Muscle of leg (tissue), 11 donors: ENCODE results near the gene TMC8. TPM values are rescaled to one million over a fixed set of nuclear protein-coding genes. Genes with fewer than 3 reads are reported as not detected.
"Not testable (repeated sequence)": the region's sequence is repeated elsewhere in the genome, so short reads cannot be mapped to it uniquely, and the experiment has no call there.

Experiments used
- DNase-seq: peaks from one replicate; pipeline ENCODE4 v3.0.0; 2013
- H3K27ac ChIP-seq: one replicate; pipeline ENCODE4 v1.5.1; 2013; ENCODE audit warnings: mild to moderate bottlenecking, low read length, control low read depth
- H3K27me3 ChIP-seq: one replicate; pipeline ENCODE4 v1.6.1; 2013; ENCODE audit warnings: low read length; ENCODE audit not compliant: control insufficient read depth, insufficient read depth
- H3K36me3 ChIP-seq: one replicate; pipeline ENCODE4 v1.6.1; 2013; ENCODE audit warnings: low read length; ENCODE audit not compliant: control insufficient read depth, insufficient read depth
- H3K4me1 ChIP-seq: one replicate; pipeline ENCODE4 v1.6.1; 2013; ENCODE audit warnings: low read length; ENCODE audit not compliant: control insufficient read depth, insufficient read depth
- H3K4me3 ChIP-seq: one replicate; pipeline ENCODE4 v1.5.1; 2013; ENCODE audit warnings: low read length, control low read depth
- H3K9me3 ChIP-seq: replicated peaks from 2 replicates; pipeline ENCODE4 v1.6.1; 2013; ENCODE audit warnings: low read depth, low read length; ENCODE audit not compliant: control insufficient read depth
- WGBS: methylation state at CpG from one replicate; pipeline ENCODE4 v1.1.5; 2013; ENCODE audit warnings: missing lambda C conversion rate; ENCODE audit not compliant: insufficient coverage; 5-methylcytosine and 5-hydroxymethylcytosine counted together
- polyA plus RNA-seq, 8 donors: library from polyadenylated mRNA; unstranded; fragments of 120-200 nt; gene quantifications; one replicate each; pipeline versions ENCODE4 v1.2.1 to v1.2.3, GENCODE V29; 2013; ENCODE audit warnings: inconsistent platforms in 1 of 8, low replicate concordance in 1 of 8; ENCODE audit not compliant: insufficient read length in 8 of 8, insufficient read depth in 1 of 8
- total RNA-seq: library from RNA; stranded (reverse); fragments of 120-200 nt; gene quantifications from one replicate; pipeline ENCODE4 v1.2.4, GENCODE V29; 2013

TMC8 gene
- total and polyA plus RNA-seq, 9 donors = 1.2 to 3.8 (median 2.6) TPM

DNA sequence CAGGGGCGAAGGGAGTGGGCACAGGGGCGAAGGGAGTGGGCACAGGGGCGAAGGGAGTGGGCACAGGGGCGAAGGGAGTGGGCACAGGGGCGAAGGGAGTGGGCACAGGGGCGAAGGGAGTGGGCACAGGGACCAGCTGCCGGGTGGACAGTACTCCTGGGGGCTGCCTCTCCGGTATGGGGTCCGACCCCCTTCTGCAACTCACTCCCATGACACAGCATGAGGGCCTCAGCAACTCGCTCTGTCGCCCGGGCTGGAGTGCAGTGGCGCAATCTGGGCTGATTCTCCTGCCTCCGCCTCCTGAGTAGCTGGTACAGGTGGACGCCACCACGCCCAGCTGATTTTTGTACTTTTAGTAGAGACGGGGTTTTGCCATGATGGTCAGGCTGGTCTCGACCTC, 14.8 kb upstream of the TMC8 start:
- not testable (repeated sequence) for H3K4me1 ChIP-seq, H3K9me3 ChIP-seq, DNase-seq, H3K27ac ChIP-seq, H3K4me3 ChIP-seq, H3K27me3 ChIP-seq
- H3K36me3 ChIP-seq = peaks cover 37% of the 10 kb centered on the region
- WGBS = 87% methylated on average over 14 of the region's 18 CpGs

DNA sequence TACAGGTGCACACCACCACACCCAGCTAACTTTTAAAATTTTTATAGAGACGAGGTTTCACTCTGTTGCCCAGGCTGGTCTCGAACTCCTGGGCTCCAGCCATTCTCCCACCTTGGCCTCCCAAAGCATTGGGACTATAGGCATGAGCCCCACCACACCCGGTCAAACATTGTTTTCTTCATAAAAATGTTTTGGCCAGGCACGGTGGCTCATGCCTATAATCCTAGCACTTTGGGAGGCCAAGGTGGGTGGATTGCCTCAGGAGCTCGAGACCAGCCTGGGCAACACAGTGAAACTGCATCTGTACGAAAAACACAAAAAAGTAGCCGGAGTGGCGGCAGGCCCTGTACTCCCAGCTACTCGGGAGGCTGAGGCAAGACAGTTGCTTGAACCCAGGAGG, 14.2 kb upstream of the TMC8 start:
- no peak overlapping the region for H3K4me3 ChIP-seq
- no peaks in the 10 kb centered on the region for H3K27me3 ChIP-seq
- H3K27ac ChIP-seq = no peak overlapping the region
- H3K4me1 ChIP-seq = peaks cover 9% of the 10 kb centered on the region
- no peaks in the 10 kb centered on the region for H3K9me3 ChIP-seq
- peaks cover 34% of the 10 kb centered on the region for H3K36me3 ChIP-seq
- 91% methylated on average over 8 of the region's 9 CpGs for WGBS
- DNase-seq = no peak

DNA sequence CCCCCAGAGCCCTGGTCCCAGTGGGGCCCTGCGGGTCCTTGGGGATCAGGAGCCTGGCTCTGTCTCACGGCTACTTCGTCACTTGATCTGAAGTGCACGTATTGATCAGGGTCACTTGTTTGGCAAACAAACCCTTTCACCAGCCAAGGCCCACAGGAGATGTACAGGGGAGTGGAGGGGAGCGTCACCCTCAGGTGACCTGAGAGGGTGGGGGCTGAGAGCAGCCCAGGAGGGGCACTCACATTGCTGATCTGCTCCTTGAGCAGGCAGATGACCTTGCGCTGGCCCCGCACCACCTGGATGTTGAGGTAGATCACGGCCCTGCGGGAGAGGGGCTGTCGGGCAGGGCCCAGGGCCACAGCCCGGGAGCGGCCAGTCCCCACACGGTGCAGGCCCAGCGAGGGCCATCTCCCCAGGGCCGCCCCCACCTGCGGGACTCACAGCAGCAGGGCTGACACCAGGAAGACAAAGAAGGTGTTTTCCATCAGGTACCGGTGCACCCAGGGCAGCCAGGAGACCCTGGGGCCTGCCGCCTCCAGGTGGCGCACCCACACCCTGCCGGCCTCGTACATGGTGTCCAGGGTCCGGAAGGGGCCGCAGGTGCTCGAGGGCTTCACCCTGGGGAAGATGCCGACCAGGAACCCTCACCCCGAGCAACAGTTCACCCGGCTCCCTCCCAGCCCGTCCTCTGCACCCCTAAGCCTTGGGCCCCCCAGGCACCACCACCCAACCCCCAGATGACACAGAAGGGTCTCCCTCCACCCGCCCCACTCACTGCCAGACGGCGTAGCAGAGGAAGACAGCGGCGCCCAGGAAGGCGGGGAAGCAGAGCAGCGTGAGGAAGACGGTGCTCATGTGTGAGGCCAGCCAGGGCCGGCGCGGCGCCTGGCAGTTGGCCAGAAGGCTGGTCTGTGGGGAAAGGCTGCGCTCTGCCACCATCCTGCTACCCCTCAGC, 13.3 kb upstream of the TMC8 start:
- Histone ChIP-seq H3K9me3 (no peaks in the 10 kb centered on the region), H3K27me3 (no peaks in the 10 kb centered on the region), H3K4me1 (peaks cover 8% of the 10 kb centered on the region), H3K36me3 (peaks cover 32% of the 10 kb centered on the region), H3K27ac (no peak overlapping the region), H3K4me3 (no peak overlapping the region)
- WGBS = 59% methylated on average over 33 of the region's 41 CpGs
- no peak for DNase-seq

DNA sequence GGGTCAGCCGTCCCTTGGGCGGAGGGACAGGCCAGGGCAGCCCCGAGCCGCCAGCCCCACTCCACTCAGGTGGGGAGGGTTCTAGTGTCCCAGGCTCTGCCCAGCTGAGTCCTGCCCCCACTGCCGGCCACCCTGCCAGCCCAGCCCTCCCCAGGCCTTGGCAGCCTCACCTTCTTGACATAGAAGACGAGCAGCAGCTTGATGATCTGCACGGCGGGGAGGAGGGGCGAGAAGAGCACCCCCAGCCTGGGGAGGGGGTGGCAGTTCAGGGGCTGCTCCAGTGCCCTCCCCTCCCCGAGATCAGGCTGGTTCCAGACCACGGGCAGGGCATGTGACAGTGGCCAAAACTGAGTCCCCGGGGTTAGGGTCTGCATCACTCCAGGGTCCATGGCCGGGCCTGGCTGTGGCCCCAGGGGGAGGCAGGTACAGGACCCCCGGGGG, 11.8 kb upstream of the TMC8 start:
- Histone ChIP-seq H3K4me1 (peaks cover under 1% of the 10 kb centered on the region), H3K27me3 (no peaks in the 10 kb centered on the region), H3K36me3 (peaks cover 43% of the 10 kb centered on the region), H3K9me3 (no peaks in the 10 kb centered on the region), H3K4me3 (no peak overlapping the region), H3K27ac (no peak overlapping the region)
- WGBS = 74% methylated on average over 10 of the region's 14 CpGs
- DNase-seq = no peak

DNA sequence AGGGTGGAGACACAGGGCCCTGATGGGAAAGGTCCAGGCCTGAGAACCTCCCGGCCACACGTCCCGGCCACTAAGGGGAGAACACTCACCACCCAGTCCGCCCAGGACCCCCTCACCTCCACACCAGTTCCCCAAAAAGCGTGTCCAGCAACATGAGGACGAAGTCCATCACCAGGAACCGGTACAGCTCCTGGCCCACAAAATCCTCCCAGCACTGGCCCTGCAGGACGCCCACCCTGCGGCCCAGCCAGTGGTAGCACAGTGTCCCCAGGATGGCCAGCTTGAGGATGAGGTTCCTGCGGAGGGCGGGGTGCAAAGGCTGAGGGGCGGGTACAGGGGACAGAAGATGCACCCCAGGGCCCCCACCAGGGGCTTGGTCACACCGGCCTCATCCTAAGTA, 10.0 kb upstream of the TMC8 start:
- H3K27ac ChIP-seq = no peak overlapping the region
- 97% methylated on average over 10 of the region's 13 CpGs for WGBS
- no peaks in the 10 kb centered on the region for H3K27me3 ChIP-seq
- H3K4me3 ChIP-seq = no peak overlapping the region
- no peaks in the 10 kb centered on the region for H3K9me3 ChIP-seq
- peaks cover 56% of the 10 kb centered on the region for H3K36me3 ChIP-seq
- no peak for DNase-seq
- peaks cover 18% of the 10 kb centered on the region for H3K4me1 ChIP-seq

DNA sequence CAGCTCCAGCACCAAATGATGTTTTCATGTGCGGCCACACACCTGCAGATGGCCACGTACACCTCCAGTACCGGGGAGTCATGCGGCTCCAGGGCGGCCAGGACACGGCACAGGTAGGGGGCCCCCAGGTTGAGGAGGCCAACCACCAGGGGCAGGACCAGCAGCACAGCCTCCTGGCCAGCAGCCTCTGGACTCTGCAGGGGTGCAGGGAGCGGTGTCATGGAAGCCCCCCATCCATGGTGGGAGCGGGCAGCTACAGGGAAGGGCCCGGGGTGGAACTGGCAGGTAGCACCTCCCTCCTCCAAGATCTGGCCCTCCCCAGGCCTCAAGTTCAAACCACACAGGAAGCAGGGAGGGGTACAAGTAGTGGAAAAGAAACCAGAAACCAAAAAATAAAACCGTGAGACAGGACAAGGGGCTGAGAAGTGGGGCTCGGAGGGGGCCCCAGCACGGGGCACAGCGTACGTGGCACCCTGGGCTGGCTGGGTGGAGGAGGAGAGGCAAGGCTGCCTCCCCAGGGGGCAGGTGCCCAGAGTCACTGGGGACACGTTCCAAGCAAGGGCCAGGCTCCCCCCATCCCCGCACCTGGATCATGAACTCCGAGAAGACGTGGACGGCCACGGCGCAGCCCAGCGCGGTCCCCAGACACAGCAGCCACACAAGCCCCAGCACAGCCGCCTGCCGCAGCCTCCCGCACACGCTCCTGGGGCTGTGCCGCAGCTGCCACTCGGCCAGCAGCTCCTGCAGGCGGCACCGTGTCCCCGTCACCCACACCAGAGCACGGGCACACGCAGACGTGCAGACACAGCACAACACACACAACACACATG, 9.4 kb upstream of the TMC8 start:
- Histone ChIP-seq H3K27ac (no peak overlapping the region), H3K36me3 (peaks cover 61% of the 10 kb centered on the region), H3K27me3 (no peaks in the 10 kb centered on the region), H3K4me1 (peaks cover 24% of the 10 kb centered on the region), H3K4me3 (no peak overlapping the region), H3K9me3 (no peaks in the 10 kb centered on the region)
- 79% methylated on average over 33 of the region's 35 CpGs for WGBS
- no peak for DNase-seq

DNA sequence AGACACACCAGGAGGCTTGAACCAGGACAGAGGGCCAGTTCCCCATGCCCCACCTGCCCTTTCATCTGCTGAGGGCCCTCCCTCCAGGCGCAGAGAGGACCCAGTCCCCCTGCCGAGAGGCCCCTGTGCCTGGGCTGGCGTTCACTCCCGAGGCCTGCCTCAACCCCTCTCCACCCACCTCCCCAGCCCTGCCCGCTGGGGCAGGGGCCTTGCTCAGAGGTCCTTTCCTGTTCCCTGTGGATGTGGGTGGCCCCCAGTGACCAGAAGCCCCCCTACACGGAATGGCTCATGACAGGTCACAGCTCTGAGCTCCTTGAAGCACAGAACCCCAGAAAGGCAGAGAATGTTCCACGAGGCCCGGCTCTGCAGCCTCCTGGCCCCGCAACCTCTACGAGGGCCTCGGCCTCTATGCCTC, 8.8 kb upstream of the TMC8 start:
- Histone ChIP-seq H3K4me1 (peaks cover 30% of the 10 kb centered on the region), H3K4me3 (no peak overlapping the region), H3K27me3 (no peaks in the 10 kb centered on the region), H3K9me3 (no peaks in the 10 kb centered on the region), H3K36me3 (peaks cover 61% of the 10 kb centered on the region), H3K27ac (no peak overlapping the region)
- 68% methylated on average over 11 of the region's 11 CpGs for WGBS
- DNase-seq = no peak

DNA sequence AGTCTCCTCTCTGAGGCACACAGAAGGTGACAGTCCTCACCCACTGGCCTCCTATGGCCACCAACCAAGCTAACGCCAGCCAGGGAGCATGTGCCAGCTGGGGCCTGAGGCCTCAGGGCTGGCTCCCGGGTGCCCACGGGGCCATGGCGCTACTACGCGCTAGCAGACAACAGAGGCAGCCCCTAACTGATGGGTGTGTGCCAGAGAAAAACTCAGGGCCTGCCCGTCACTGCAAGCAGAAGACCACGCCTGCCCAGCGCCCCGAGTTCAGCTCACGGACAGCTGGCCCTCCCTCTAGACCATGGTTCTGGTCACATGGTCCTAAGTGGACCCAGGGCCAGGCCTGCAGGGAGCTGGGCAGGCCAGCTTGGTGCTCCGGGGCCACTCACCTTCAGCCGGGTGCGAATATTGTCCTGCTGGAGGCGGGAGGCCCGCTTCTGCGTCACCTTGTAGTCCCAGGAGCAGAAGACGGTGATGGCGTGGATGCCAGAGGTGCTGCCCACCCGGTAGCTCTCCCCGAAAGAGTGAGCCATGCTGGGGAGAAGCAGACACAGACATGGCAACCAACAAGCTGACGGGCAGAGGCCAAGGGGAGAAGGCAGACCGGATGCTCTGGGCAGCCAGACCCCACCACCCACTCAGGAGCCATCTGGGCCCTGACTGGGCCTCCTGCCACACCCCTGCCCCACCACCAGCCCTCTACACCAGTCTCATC, 8.2 kb upstream of the TMC8 start:
- WGBS = 87% methylated on average over 22 of the region's 23 CpGs
- peaks cover 35% of the 10 kb centered on the region for H3K4me1 ChIP-seq
- H3K9me3 ChIP-seq = no peaks in the 10 kb centered on the region
- peaks cover 58% of the 10 kb centered on the region for H3K36me3 ChIP-seq
- DNase-seq = no peak
- no peaks in the 10 kb centered on the region for H3K27me3 ChIP-seq
- no peak overlapping the region for H3K27ac ChIP-seq
- no peak overlapping the region for H3K4me3 ChIP-seq

DNA sequence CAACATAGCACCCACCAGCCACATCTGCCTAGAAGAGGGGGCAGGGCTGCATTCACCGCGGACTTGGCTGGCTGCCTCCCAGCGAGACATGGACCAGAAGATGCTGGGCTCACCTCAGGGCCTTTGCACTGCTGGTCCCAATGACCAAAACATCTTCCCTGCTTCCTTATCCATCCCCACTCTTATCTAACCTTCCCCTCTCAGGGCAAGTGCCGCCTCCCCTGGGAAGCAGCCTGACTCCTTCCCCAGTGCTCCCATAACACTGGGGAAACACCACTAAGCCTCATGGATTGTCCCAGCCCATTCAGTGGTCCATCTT, 7.7 kb upstream of the TMC8 start:
- Histone ChIP-seq H3K4me1 (peaks cover 41% of the 10 kb centered on the region), H3K4me3 (no peak overlapping the region), H3K9me3 (no peaks in the 10 kb centered on the region), H3K36me3 (peaks cover 54% of the 10 kb centered on the region), H3K27me3 (peaks cover 2% of the 10 kb centered on the region), H3K27ac (no peak overlapping the region)
- DNase-seq = no peak
- WGBS = 69% methylated on average over 4 of the region's 4 CpGs
